ENCODE results near the gene DEXI.

Gene DEXI

DNA sequence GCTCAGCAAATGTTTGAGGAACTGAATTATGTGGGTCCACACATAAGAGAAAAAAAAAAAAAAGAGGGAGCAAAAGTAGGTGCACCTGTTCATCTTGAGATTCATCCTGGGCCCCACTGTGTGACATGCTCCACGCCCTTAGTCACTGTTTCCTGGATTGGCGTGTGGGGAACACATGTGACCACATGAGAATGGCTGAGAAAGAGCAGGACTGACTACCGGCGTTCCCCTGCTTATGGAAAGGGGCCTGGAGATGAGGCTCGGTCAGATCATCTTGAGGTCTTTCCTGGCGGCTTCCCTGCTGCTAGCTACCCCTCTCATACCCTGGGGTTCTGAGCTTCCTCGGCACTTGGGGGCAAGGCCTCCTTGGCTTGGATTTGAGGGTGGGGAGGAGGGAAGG is 3.9 kb downstream of the DEXI start:
- H3K27me3 ChIP-seq: no peaks in the 10 kb centered on the region
- H3K4me3 ChIP-seq (ENCODE audit: low read depth, low read length): no peak overlapping the region
- no peaks in the 10 kb centered on the region; the same call in 1 of the 2 replicates for H3K4me1 ChIP-seq
- DNase-seq: no peak
- TF ChIP-seq, protein P1, sequence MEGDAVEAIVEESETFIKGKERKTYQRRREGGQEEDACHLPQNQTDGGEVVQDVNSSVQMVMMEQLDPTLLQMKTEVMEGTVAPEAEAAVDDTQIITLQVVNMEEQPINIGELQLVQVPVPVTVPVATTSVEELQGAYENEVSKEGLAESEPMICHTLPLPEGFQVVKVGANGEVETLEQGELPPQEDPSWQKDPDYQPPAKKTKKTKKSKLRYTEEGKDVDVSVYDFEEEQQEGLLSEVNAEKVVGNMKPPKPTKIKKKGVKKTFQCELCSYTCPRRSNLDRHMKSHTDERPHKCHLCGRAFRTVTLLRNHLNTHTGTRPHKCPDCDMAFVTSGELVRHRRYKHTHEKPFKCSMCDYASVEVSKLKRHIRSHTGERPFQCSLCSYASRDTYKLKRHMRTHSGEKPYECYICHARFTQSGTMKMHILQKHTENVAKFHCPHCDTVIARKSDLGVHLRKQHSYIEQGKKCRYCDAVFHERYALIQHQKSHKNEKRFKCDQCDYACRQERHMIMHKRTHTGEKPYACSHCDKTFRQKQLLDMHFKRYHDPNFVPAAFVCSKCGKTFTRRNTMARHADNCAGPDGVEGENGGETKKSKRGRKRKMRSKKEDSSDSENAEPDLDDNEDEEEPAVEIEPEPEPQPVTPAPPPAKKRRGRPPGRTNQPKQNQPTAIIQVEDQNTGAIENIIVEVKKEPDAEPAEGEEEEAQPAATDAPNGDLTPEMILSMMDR (IDR thresholded peaks at IDR 0.05; ENCODE audit: low read depth, low read length): no peak
- H3K9me3 ChIP-seq: no peaks in the 10 kb centered on the region
- H3K36me3 ChIP-seq: peaks cover 5% of the 10 kb centered on the region

DNA sequence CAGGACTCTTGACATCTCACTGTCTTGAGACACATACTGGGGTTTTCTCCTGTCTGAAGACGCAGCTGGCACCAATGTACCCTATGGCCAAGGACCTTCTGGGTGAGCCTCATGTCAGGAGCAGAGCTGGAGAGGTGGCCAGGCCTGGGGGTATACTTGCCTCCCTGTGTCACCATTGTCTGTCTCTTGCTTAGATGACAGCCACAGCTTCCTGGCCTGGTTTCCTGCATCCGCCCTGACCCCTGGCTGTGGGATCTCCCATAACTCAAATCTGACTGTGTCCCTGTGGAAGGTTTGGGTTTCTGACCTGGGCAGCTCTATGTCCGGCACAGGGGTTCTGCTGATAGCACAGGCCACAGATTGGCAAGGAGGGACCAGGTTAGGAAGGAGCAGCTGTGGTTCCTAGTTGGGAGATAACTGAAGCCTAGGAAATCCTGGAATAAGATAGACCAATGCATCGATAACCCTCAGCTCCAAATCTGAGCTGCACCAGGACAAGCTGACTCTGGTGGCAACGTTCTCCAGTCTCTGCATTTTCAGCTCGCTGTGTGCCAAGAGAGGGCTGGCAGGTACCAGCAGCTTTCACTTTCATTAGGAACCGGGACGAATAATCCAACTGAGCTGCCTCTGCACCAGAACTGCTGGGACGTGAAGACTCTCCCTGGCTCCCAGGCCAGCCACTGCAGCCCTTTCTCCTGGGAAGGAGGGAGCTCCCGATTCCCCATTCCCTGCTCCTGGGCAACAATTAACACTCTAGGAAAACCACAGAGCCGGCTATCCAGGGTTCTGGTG is 5.0 kb downstream of the DEXI start:
- DNase-seq: no peak
- H3K27me3 ChIP-seq: no peaks in the 10 kb centered on the region
- H3K9me3 ChIP-seq: no peaks in the 10 kb centered on the region
- no peak overlapping the region for H3K4me3 ChIP-seq (ENCODE audit: low read depth, low read length)
- H3K36me3 ChIP-seq: peaks cover 9% of the 10 kb centered on the region
- TF ChIP-seq, protein P1 (IDR thresholded peaks at IDR 0.05; ENCODE audit: low read depth, low read length): no peak
- H3K4me1 ChIP-seq: no peaks in the 10 kb centered on the region; the same call in 1 of the 2 replicates

DNA sequence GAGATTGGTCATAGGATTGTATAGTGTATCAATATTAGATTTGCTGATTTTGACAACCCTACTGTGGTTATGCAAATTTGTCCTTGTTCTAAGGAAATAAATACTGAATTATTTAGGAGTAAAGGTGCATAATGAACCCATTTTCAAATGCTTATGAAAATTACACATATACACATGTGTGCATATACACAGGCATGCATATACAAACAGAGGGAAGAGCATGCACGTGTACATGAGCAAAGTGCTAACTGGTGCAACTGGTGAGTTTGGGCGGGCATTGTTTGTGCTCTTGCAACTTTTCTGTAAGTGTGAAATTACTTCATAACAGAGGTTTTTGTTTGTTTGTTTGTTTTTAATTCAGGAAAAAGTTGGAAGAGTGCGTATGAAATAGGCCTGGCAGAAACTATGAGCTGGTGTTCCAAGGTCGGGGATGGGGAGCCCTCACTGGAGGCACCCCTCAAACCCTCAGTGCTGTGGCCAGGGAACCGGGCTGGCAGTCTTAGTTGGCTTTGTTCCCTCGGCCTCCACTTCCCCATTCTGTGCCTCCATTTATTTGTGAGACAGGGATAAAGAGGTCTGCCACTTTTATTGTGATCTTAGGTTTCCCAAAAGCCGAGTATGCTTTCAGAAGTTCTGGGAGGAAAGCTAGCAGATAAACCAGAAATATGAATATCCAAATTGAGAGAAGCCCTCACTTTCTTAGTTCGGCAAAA is 5.8 kb downstream of the DEXI start:
- peaks cover 9% of the 10 kb centered on the region for H3K36me3 ChIP-seq

DNA sequence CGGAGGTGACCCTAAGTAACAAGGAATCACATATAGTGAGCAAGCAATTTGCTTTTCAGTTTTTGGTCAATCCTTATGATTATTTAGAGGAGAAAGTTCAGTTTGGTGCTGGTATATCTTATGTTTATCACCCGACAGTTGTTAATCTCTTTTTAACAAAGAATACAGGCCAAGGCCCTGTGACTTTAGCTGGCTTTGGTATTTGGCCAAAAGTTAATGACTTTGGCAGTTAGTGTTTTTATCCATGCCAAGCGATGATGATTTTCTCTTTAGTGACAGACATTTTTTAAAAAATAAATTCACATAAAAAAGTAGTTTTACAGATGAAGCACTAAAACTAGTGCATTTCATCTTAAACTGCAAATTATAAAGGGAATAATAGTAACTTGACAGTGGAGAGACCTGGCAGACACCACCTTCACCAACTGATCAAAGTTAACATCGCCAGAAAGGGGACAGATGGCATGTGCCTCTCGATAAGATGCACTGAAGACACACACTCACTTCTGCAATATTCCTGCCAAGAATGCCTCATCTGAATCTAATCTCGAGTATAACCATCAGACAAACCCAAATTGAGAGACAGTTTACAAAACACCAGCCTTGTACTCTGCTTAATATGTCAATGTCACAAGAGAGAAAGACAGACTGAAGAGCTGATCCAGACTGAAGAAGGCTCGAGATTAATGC is 6.9 kb downstream of the DEXI start:
- Histone ChIP-seq H3K4me1 (no peaks in the 10 kb centered on the region; the same call in 1 of the 2 replicates), H3K4me3 (ENCODE audit: low read depth, low read length) (no peak overlapping the region), H3K27me3 (no peaks in the 10 kb centered on the region), H3K36me3 (peaks cover 9% of the 10 kb centered on the region), H3K9me3 (no peaks in the 10 kb centered on the region)
- no peak for DNase-seq
- TF ChIP-seq, protein P1 (IDR thresholded peaks at IDR 0.05; ENCODE audit: low read depth, low read length): no peak

More for the DNA sequence above, 5.8 kb downstream of the DEXI start:
- no peaks in the 10 kb centered on the region for H3K9me3 ChIP-seq
- DNase-seq: no peak
- TF ChIP-seq, protein P1 (IDR thresholded peaks at IDR 0.05; ENCODE audit: low read depth, low read length): no peak
- no peaks in the 10 kb centered on the region; the same call in 1 of the 2 replicates for H3K4me1 ChIP-seq
- no peaks in the 10 kb centered on the region for H3K27me3 ChIP-seq
- no peak overlapping the region for H3K4me3 ChIP-seq (ENCODE audit: low read depth, low read length)

DNA sequence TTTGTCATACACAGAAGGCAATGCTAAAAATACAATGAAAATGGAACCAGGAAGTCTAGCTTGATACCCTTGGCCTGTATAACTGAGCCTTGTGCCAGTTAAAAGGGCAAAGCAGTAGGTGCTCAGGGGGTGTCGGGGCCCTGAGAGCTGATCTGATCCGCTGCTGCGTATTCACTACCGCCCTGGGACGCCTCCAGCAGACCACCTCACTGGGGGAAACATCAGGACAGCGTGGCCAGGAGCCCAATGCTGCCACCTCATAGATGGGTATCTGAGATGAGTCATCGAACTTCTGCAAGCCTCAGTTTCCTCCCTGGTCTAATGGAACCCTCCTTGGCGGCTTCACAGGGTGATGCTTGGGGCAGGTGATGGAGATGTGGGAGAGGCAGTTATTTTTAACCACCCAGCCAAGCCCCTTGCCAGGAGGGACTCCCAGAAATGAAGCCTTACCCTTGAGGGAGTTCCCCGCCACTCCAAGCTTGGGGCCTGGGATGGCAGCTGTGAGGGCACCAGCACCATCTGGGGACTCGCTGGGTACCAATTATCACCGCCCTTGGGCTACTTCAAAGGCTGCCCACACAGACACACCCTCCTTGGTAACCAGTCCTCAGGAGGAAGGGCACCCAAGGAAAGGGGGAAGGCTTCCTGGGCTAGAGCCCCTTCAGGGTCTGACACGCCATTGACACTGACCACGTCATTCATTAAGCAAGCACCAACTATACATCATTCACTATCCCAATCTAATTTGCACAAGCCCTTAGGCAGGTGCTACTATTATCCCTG is 7.8 kb downstream of the DEXI start:
- no peak overlapping the region for H3K4me3 ChIP-seq (ENCODE audit: low read depth, low read length)
- H3K36me3 ChIP-seq: peaks cover 9% of the 10 kb centered on the region

More for the DNA sequence above, 7.8 kb downstream of the DEXI start:
- TF ChIP-seq, protein P1 (IDR thresholded peaks at IDR 0.05; ENCODE audit: low read depth, low read length): no peak
- DNase-seq: no peak
- Histone ChIP-seq H3K4me1 (no peaks in the 10 kb centered on the region; the same call in 1 of the 2 replicates), H3K27me3 (no peaks in the 10 kb centered on the region), H3K9me3 (no peaks in the 10 kb centered on the region)
